HG03460 (cell line): ENCODE results near the gene INAFM2.

Experiments
- ATAC-seq: cut with Tn5 transposase; IDR thresholded peaks from one replicate; pipeline ENCODE4 v1.9.1; 2021; ENCODE audit not compliant: unreplicated experiment

Gene INAFM2

DNA sequence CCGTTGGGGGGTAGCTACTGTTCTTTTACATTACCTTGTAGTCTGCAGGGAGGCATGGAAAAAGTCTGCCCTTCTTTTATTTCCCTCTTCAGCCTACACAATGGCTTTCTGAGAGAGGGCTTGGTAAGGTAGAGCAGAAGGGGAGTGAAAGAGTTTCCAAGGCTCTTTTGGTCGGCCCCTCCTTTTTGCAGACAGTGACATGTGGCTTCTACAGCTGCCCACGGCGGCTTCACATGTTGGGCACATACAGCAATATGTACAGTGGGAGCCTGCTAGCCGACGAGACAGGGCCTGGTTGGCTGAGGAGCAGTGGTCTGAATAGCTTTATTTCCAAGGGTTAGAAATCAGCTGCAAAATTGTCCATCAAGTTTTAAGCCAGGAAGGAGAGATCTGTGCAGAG is 4.0 kb downstream of the INAFM2 start:
- ATAC-seq: no peak

GRCh38 chr15:40328176-40328575 is 4.7 kb downstream of the INAFM2 start:
- ATAC-seq: no peak

- no peak for ATAC-seq
These were observed 5.3 kb downstream of the INAFM2 start for GRCh38 chr15:40328751-40329150.

DNA sequence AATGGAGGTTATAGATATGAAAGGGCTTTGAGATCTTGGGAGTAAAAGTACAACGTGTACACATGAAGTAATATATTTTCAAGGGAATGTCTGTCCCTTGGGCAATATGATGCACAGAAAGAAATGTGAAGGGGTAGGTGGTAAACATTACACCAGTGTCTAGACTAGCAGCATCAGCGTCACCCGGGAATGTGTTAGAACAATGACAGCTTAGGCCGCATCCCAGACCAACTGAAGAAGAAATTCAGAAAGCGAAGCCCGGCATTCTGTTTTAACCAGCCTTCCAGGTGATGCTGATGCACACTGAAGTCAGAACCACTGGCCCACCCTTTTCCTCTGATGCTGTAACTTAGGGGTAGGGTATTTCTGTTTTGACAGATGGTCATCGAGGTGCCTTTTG is 6.3 kb downstream of the INAFM2 start:
- ATAC-seq: no peak

DNA sequence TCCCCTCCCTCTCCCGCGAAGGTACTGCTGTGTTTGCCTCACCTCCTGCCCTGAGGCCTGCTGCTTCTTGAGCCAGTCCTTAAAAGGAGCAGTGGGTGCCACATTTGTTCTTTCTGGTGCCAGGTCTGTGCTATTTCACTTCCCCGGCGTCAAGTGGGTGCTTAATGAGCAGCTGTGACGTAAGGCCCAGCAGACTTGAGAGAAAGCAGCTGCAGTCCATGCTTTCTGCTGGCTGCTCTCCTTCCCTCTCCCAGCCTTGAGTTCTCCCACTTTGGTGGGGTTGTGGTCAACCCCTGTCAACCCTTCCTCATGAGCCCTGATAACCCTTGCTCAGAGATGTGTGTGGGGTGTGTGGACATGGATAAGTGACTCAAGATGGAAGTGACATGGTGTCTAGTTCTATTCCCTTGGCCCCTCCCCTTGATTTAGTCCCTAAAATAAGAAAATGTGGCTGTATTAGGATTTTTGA is 6.9 kb downstream of the INAFM2 start:
- no peak for ATAC-seq

DNA sequence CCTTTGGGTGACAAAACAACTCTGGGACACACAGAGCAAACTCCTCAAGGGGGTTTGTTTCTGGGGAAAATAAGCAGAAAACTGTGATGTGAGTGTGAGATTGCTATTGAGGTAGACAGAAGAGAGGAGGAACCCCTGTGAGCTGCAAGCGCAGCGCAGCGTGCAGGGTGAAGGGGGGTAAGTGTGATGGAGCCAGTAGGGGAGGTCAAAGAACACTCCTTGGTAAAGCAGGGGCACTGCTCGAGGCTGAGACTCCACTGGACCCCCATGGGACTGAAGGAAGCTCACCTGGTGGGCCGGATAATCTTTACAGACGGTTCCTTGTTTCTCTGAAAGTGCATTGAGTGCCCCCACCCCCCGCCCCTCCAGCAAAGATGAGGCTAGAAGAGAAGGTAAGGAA is 7.5 kb downstream of the INAFM2 start:
- ATAC-seq: no peak

DNA sequence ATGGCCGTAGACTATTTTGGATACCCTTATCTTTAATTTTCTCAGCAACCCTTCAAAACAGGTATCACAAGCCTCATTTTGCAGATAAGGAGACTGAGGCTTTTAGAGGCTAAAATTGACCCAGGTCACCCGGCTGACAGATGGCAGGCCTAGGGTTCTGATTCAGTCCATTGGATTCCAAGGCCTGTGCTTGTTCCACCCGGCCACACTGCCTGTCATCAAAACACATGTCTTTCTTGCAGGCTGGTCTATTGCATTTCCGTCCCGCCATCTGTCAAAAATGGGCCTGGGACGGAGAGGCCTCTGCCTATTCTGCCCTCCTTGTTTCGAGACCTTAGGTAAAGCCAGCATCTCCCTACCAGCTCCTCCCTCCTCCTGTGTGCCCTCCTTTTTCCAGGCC is 8.1 kb downstream of the INAFM2 start:
- no peak for ATAC-seq

GRCh38 chr15:40332113-40332781 is 8.8 kb downstream of the INAFM2 start:
- no peak for ATAC-seq

GRCh38 chr15:40333922-40334492 is 10.5 kb downstream of the INAFM2 start:
- peak; percentile 56 for ATAC-seq

DNA sequence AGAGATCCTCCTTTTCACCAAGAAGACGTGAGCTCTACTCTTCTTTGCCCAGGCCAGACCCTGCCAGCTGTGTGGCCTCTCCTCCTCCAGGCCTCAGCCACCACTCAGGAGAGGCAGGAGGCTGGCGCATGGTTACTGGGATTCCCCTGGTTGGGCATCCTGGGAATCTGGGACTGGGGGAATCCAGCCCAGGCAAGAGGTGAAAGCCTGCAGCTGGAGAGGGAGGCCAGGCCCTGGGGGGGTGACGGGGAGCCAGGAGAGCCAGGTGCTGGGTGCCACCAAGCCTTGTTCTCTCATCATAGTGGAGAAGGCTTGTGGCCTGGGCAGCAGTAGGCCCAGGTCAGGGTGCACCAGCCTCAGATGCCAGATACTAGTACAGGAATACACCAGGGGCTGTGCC is 11.0 kb downstream of the INAFM2 start:
- ATAC-seq: no peak

DNA sequence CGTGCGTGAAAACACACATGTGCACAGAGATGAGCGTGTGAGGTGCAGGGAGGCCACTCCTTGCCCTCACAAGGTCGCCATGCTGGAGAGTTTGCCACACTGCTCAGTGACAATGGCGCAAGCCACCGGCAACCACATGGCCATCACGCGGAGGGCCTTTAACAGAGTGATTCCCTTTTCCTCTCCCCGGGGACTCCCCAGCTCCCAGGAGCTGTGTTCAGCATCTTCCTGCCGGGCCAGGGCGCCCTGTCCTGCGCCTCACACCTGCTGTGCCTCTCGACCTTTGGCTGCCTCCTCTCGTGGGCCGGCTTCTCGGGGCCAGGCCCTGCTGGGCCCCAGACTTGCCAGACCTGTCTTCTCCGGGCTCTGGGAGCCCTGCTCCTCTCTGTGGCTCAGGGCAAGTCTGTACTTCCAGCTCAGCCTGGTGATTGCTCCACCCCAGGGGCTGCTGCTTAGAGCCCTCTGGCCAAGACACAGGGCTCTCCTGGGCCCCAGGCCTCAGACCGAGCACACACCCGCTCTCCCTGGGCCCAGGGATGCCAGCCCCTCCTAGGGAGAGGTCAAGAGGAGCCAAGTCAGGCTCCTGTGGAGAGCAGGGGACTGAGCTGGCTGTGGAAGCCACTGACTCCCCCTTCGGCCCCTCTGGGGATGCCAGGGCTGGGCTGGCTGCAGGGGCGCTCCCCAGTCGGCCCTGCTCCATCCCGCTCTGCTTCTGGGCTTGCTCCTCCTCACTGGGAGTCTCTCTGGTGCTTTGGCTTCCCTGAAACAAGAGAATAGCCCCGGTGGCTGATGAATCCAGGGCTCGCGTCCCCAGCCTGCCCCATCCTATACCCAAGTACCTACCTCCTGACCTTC is 11.7 kb downstream of the INAFM2 start:
- no peak for ATAC-seq

GRCh38 chr15:40335938-40336743 is 12.6 kb downstream of the INAFM2 start:
- ATAC-seq: no peak

GRCh38 chr15:40336744-40337122 is 13.2 kb downstream of the INAFM2 start:
- ATAC-seq: no peak

GRCh38 chr15:40337597-40337996 is 14.1 kb downstream of the INAFM2 start:
- ATAC-seq: no peak

GRCh38 chr15:40338041-40338657 is 14.7 kb downstream of the INAFM2 start:
- ATAC-seq: no peak

- ATAC-seq: no peak
These were observed 15.6 kb downstream of the INAFM2 start for GRCh38 chr15:40338921-40339620.

- no peak for ATAC-seq
These were observed 16.1 kb downstream of the INAFM2 start for GRCh38 chr15:40339621-40339945.

DNA sequence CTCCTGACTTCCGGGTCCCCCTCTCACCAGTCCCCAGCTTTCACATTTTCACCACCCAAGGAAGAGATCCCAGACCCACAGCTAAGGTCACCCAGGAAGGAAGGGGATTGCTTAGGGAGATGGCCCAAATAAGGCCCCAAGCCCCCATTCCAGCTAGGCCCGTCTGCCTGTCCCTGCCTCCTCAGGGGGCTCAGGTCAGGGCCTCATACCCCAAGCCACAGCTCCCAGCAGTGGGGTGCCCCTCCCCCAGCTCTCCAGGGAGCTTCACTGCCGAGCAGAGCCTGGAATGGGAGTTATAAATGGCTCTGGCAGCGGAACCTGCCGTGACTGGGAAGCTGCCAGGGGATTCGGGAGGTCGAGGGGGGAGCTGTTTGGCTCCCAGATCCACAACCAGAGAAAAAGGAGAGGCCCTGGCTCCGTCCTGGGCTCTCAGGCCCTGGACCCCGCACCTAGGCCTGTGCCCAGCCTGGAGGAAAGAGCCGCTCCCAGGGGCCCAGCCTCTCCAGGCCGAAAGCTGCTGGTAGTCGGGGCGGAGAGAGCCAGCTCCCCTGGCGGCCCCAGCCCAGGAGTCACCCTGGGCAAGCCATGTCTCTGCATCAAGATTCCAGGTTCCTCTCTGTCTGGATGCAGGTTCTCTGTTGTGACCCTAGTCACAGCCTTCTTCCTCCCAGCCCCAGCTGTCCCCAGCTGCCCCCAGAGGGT is 16.7 kb downstream of the INAFM2 start:
- ATAC-seq: no peak

- no peak for ATAC-seq
These were observed 17.4 kb downstream of the INAFM2 start, which contains the start of gene CCDC9B for GRCh38 chr15:40340740-40341400. Gene CCDC9B (minus strand): TSS chr15:40340939. CDS start chr15:40340819, 120 bp downstream.
